ENCODE results near the gene PHF8.

GRCh38 chrX:54074826-54075225 is 30.6 kb upstream of the PHF8 start:
- TF ChIP-seq CTCF (conservative IDR thresholded peaks at IDR 0.05; ENCODE audit: low read depth, low read length) (no peak), EZH2 (IDR thresholded peaks at IDR 0.05; ENCODE audit: borderline replicate concordance, low read depth, low read length, poor library complexity, severe bottlenecking) (no peak)

Data from A673 (cell line).